GM19452 (cell line): ENCODE data around the gene FAM117A.
"Not testable (repeated sequence)": the region's sequence is repeated elsewhere in the genome, so short reads cannot be mapped to it uniquely, and the experiment has no call there.

Experiments used
- ATAC-seq: cut with Tn5 transposase; IDR thresholded peaks from one replicate; pipeline ENCODE4 v1.9.1; 2021; ENCODE audit not compliant: unreplicated experiment

The FAM117A gene

DNA sequence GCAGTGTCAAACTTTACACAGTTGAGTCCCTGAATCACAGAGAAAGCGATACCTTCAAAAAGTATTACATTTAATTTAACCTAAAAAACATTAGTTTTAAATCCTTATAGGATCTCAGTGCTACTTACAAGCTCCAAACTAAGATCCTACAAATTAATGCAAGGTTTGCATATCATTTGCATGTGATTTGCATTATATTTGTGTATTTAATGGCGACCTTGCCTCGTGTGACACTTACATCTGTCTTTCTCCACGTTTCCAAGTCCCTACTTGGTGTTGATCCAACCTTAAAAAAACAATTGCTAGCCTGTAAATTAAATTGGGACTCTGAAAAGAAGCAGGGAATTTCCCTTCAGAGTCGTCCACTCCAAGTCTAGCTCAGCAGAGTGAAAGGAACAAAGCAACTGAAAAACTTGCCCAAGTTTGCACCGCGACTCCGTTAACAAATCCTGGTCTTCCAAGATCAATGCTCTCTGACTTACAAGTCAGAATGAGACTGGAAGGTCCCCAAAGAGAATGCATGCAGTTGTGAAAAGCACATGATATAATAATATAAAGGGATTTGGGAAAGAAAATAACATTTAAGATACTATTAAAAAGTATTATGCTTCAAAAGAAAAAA lies 739 bp upstream of the FAM117A start:
- no peak for ATAC-seq

DNA sequence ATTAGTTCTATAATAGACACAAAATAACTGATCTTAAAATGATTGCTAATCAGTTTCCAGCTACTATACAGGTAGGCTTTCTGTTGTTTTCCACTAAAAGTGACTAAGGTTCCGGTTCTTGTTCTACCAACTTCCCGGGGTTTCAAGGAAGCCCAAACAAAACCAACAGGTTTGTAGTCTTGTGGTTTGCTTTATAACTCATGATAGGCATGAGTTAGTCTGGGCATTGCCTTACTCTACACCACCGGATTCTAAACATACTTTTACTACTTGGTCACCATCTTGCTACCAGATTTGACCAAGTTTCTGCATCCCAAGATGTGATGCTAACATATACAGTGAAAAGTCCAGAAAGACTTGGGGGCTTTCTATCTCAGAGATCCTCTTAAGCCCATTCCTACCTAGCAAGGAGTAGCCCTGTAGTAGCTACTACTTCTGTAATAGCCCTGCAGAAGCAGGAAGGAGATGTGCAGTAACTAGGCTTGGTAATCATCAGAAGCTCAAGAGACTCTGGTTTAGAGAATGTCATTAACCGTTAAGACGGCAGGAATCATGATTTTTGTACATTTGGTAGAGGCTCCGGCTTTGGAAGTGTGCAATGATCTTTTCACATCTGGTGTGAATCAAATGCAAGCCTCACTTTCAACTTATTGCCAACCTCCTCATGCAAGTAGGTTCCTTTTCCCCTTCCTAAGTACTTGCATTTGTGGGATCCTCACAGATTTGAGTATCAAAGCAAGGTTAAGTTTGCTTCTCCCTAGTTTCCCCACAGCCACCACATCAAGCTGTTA lies 1.6 kb downstream of the FAM117A start:
- ATAC-seq = no peak

DNA sequence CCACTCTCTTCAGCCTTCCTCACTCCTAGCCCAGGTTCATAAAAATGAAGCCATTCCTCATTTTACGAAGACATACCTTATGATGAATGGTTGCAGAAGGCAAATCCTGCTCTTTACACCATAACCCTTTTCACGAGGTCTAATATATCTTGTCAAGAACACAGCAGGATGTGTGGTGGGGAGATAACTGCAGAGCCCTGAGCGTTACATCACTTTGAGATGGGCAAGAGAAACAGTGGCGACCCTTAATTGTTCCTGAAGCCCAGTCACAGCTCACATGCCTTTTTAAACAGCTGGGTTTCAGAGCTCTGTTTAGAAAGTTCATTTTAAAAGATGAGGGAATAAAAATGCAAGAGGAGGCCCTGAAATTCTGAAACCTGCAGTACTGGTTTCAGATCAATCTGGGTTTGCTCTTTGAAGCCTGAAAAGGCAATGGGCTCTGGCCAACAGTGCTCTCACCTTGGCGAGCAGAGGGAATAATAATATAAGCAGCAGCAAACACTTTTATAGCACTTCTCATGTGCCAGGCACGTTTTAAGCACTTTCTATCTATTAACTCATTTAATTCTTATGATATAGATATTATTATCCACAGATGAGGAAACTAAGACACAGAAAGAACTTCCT lies 2.9 kb downstream of the FAM117A start:
- ATAC-seq = no peak

DNA sequence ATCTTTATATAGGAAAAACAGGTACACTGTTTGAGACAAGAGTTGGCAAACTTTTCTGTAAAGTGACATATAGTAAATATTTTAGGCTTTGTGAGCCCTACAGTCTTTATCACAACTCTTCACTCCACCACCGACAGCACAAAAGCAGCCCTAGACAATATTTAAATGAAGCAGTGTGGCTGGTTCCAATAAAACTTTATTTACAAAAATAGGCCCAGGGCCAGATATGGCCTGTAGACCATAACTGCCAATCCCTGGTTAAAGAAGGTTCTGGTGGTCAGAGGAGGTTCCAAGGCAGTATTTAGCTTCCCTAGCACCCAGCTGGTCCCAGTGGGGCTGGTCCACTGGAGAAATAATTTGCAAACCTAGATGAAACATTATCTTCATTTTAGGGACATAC lies 3.6 kb downstream of the FAM117A start:
- no peak for ATAC-seq

DNA sequence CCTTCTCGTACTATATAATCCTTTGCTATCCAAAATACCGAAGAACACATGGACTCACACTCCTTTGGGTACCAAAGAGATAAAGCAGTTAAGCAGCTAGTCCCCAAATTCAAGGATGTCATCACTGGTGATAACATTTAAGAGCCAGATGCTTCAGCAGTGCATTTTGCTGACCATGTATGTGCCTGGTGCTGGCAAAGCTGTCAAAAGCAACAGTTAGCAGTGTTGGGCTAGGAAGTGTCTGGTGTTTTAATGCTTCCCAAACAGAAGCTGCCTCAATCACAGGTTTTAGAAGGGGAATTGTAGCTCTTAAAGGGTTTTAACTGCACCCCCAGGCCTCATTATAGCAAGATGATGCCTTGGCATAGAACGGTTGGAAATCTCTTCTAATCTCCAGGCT lies 4.7 kb downstream of the FAM117A start:
- no peak for ATAC-seq

DNA sequence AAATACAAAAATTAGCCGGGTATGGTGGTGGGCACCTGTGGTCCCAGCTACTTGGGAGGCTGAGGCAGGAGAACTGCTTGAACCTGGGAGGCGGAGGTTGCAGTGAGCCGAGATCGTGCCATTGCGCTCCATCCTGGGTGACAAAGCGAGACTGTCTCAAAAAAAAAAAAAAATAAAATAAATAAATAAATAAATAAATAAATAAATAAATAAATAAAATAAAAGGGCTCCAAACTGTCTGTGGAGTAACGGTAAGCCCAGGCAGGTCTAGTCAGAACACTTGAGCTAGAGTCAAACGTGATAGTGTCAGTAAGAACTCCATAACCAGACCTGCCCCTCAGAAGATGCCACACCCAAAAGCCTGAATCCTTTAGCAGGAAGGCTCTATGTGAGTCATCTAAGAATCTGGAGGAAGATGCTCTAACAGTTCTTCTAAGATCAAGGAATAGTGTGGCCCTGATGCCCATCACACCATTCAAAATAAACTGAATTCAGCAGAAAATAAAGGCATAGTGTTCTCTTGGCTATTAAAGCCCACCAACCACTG lies 5.4 kb downstream of the FAM117A start:
- ATAC-seq = not testable (repeated sequence)

DNA sequence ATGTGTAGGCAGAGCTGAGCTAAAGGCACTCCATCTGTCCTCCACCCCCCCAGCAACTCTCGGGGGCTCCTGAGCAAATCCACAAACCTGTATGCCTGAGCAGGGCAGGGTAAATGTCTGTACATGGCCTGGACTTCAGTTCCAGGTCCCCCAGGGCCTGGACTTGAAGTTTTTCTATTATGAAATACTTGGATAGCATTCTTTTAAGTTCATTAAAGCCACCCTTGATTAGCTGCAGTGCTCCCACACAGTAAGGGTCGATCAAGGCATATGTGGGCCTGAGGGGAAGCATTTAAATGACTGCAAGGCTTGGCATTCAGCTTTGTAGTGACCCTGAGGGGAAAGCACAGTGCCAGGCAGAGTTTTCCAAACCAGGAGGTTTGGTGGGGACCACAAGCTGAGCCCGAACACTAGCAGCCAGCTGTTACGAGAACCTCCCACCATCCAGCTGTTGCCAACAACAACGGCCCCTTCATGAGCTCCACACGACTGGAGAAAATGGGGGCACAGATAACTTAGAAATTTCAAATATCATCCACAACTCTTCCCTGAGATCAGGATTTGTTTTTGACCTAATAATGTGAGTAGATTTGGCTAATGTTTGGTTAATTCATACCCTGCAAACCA lies 6.7 kb downstream of the FAM117A start:
- no peak for ATAC-seq

DNA sequence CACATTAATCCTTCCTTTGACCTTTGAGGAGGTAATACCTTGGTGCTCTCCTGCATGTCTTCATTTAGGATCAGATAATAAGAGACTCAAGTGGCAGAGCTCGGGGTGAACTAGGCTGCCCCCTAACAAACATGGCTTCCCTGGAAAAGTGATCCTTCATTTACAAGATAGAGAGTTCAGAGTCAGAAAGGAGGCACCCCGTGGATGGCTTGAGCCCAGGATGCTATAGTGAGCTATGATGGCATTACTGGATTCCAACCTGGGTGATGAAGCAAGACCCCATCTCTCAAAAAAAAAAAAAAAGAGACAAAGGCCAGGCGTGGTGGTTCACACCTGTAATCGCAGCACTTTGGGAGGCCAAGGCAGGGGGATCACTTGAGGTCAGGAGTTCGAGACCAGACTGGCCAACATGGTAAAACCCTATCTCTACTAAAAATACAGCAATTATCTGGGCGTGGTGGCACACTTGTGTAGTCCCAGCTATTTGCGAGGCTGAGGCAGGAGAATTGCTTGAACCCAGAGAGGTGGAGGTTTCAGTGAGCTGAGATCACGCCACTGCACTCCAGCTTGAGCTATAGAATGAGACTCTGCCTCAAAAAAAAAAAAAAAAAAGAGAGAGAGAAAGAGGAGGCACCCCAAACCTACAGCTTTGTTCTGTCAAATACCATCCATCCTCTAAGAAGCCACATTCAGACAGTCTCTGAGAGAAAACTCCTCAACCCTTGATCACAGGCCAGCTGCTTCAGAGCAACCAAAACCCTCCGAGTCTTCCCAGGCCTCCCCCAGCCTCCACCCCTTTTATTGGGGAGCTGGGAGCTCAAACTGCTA lies 7.4 kb downstream of the FAM117A start:
- no peak for ATAC-seq

DNA sequence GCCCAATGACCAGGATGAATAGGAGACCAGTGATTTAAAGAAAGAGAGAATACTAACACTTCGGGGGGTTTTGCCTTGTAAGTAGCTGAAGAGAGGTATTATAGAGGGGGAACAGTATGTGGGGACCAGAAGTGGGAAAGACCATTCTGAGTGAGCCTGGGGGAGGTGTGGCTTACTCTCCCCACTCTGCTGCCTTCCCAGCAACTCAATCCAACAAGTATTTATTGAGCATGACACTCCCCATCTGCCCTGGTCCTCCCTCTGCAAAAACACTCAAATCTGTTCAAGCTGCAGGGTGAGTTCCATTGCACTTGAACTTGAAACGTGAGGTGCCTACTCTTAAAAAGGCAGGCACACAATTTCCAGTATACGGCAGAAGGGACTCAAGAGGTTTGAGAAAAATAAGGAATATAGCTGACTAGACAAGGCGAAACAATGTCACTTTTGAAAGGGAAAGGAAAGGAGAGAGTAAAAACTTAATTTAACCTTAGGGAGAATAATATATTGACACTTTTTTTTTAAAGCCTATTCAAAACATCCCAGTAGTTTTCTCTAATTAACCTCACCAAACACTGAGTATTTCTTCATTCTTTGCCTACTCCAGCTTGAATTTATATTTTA lies 8.2 kb downstream of the FAM117A start:
- no peak for ATAC-seq

DNA sequence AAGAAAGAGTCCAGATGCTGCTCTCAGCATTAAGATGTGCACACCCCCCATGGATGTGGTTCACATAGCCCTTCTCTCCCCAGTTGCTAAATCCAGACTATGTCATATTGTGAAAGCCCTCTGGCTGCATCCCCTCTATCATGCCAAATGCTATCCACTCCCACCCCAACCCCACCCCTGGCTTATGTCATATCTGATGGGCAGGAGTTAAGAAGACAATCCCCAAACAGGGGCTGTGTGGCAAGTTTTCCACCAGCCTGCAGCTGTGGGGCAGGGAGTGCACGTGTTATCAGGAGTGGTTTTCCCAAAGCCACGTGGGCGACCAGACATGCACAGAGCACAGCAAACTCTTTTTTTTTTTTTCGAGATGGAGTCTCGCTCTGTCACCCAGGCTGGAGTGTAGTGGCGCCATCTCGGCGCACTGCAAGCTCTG lies 10.0 kb downstream of the FAM117A start:
- no peak for ATAC-seq

DNA sequence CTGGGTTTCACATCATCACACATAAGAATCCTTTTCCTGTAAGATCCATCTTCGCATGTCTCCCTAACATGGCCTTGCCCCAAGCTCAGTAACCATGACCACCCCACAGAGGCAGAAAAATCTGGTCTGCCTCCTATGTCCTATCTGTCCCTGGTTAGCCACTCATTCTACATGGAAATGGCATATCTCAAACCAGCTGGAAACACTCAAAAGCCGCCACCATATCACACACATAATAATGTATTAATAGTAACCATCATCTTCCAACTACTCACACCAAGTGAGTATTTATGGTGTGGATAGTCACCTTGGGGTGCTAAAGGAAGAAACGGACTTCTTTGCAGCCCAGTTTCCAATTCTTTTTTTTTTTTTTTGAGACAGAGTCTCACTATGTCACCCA lies 11.4 kb downstream of the FAM117A start:
- ATAC-seq = no peak

DNA sequence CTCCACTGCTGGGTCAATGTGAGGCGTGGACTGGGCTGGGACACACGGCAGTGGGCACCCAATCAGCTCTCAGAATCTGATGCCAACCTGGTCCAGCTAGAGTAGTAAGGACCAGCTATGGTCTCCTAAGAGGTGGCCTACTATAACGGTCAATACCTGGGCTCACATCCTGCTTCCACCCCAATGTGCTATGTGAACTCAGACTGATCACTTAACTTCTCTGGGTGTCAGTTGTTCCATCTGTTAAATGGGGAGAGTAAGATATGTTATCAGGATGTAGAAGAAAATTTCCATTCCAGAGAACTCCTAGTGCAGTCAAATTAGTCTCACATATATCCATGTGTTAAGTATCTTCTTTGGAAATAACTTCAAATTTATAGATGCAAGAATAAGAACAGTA lies 14.2 kb downstream of the FAM117A start:
- no peak for ATAC-seq

DNA sequence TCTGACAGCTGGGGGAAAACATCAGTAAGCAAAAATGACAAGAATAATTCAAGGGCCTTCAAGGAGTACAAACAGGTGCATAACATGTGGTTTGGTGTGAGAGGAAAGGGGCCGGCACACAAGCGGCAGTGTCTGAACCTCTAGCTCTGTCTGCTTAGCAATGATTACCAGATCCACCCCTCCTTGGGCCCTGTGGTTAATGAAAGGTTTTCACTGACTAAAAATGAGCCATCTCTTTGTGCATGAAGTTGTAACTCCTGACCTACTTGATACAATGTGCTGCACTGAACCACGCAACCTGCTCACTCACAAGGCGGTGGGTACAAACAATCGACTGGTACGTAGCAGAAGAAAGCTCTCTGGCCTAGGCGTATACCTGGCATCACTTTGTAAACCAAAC lies 15.1 kb downstream of the FAM117A start:
- peak; percentile 78 for ATAC-seq

DNA sequence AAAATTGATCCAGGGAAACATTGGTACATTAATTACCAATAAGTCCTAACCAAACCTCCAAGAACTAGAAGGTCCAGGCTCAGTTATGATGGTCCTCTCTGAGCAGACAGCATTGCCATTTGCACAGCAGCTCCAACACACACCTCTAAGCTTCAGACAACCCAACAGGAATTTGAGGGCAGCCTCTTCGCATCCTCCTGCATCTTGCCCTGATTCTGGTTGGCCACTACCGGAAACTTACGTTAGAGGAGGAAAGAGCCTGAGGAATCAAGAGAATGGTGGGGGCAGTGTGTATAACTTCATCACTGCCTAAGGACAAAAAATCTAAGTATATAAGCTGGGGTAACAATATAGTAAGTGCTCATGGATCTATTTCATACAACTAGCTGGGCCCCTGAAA lies 15.7 kb downstream of the FAM117A start:
- no peak for ATAC-seq

DNA sequence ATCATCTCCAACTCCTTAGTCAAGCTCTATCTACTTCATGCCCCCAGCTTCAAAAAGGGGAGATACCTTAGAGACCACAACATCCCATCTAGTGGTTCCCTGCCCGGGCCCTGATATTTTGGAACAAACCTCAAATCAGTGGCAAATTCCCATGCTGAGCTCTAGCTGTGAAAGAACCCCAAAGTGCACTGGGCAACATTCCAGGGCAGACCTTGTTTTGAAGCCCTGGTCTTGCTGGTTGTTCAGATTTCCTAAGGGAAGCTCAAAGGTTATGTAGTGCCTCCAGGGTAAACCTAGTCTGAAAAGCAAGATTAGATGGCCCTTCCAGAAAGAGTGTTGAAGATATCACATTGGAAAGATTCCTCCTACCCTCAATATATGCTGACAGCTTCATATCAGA lies 16.3 kb downstream of the FAM117A start:
- no peak for ATAC-seq

DNA sequence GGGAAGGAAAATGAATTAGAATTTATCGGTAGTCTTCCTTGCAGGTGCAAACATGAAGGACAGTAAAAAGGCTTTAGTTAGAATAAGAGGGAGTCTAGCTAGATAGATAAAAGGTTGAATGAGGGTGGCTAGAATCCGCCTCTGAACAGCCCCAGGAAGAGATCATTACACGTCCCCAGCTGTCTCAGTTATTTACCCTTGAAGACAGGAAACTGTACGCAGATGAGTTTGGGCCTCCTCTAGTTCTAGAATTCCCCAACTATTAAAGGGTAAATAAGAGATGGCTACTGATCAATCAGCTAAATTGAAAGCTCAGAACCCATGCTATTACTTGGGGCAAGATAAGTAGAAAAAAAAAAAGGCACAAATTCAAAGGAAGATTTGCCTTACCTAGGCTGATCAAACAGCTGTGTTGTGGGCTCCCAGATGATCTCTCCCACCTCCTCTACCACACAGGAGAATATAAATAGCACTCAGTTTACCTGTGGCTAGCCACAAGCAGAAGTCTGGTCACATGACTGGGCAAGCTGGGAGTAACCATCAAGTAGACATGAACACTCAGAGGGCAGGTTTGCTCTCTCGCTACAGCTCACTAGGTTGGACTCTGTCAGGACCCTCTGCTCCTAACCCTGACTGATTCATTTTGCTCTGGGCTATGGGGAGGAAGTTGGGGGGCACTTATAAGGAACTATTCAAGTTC lies 17.0 kb downstream of the FAM117A start:
- ATAC-seq = peak; percentile 44

DNA sequence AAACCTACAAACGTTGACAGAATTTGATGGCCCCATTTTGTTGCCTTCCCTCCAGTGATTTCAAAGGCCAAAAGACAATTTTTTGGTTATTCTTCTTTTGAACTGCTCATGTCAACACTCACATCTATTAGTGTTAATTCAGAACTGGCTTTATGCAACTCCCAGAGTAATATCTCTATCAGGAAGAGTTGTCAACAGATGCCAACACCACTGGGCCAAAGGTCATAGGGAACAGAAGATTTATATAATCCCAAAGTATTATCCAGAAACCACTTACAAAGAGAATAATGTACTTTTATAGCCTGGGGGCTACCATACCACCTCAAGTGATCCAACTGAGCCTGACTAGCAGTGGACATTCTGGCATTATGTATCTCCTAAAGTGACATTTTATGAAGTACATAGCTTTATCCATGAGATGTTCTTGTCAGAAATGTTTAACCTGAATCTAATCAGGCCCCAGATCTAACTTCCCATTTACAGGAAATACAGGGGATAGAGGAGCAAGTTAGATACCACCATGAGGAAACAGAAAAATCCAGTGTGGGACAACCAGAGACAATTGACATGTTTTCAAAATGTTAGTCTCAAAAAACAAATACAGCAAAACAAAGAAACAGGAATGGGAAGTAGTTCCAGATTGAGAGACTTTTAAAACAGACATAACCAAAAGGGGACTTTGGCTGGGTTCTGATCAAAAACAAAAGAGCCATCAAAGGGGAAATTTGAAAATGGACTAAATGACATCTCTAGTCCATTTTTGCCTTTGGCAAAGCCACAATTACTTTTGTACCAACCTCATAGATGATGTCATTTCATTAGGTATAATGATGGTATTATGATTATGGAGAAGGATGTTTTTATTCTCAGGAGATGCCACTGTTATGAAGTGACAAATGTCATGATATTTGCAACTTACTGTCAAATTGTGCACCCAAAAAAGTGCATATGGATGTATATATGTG lies 18.5 kb downstream of the FAM117A start:
- no peak for ATAC-seq

DNA sequence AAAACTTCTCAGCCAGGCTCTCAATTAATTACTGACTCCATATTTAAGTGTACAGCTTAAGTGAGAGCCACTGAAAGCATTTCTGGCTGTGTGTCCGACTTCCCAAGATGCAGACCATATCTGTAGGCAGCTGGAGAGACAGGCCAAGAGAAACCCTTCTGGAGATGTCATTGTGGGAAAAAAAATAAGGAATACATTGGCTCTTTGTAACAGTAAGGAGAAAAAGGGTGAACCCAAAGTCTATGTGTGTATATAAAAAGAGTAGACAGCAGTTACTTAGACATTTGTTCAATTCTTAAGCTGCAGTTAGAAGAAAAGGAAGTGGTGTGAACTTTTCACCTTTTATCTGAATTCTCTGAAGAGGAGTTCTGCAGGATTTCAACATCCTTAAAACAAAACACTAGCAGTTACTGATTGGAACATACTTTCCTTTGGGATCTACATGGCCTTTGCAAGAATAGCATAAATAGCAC lies 21.7 kb downstream of the FAM117A start:
- ATAC-seq = no peak
